ENCODE measurements around the gene ABCB10. TPM values are rescaled to one million over a fixed set of nuclear protein-coding genes. Genes with fewer than 3 reads are reported as not detected.

The ABCB10 gene
- total and polyA plus RNA-seq, 4 donors = 6.2 to 190 (median 11.5) TPM

DNA sequence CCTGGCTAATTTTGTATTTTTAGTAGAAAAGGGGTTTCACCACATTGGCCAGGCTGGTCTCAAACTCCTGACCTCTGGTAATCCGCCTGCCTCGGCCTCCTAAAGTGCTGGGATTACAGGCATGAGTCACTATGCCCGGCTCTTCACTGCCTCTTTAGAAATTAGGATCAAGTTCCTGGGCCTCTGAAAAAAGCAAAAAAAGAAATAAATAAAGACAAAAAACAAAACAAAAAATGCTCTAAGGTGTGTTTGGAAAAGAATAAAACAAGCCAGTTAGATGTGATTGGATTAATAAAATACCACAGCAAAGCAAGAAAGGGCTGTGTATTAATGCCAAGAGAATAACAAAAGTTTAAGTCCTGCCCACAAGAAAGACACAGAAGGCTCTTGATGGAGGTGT, 4.2 kb upstream of the ABCB10 start:
- H3K4me3 ChIP-seq (ENCODE audit: low read depth in 1 of 3, low read length in 3 of 3) = no peak overlapping the region
- TF ChIP-seq GABPA (IDR thresholded peaks at IDR 0.05 in 1 of 2, conservative IDR thresholded peaks at IDR 0.05 in 1 of 2) (no peak), EGR1 (IDR thresholded peaks at IDR 0.05; ENCODE audit: low read depth in 2 of 2) (no peak), YY1 (IDR thresholded peaks at IDR 0.05) (no peak), HNF4A (conservative IDR thresholded peaks at IDR 0.05) (no peak), HNF4G (IDR thresholded peaks at IDR 0.05) (no peak), FOXA2 (IDR thresholded peaks at IDR 0.05) (no peak), JUND (IDR thresholded peaks at IDR 0.05) (no peak), RAD21 (IDR thresholded peaks at IDR 0.05) (no peak), FOXA1 (IDR thresholded peaks at IDR 0.05) (no peak), NR2F2 (IDR thresholded peaks at IDR 0.05) (no peak), CTCF (IDR thresholded peaks at IDR 0.05; ENCODE audit: low read depth, low read length, missing input control) (no peak), RXRA (IDR thresholded peaks at IDR 0.05) (no peak), TAF1 (conservative IDR thresholded peaks at IDR 0.05) (no peak)
- TF ChIP-seq, protein P1, sequence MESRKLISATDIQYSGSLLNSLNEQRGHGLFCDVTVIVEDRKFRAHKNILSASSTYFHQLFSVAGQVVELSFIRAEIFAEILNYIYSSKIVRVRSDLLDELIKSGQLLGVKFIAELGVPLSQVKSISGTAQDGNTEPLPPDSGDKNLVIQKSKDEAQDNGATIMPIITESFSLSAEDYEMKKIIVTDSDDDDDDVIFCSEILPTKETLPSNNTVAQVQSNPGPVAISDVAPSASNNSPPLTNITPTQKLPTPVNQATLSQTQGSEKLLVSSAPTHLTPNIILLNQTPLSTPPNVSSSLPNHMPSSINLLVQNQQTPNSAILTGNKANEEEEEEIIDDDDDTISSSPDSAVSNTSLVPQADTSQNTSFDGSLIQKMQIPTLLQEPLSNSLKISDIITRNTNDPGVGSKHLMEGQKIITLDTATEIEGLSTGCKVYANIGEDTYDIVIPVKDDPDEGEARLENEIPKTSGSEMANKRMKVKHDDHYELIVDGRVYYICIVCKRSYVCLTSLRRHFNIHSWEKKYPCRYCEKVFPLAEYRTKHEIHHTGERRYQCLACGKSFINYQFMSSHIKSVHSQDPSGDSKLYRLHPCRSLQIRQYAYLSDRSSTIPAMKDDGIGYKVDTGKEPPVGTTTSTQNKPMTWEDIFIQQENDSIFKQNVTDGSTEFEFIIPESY (IDR thresholded peaks at IDR 0.05) = no peak
- TF ChIP-seq, protein P2, sequence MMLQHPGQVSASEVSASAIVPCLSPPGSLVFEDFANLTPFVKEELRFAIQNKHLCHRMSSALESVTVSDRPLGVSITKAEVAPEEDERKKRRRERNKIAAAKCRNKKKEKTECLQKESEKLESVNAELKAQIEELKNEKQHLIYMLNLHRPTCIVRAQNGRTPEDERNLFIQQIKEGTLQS (IDR thresholded peaks at IDR 0.05) = no peak
- TF ChIP-seq, protein P3, sequence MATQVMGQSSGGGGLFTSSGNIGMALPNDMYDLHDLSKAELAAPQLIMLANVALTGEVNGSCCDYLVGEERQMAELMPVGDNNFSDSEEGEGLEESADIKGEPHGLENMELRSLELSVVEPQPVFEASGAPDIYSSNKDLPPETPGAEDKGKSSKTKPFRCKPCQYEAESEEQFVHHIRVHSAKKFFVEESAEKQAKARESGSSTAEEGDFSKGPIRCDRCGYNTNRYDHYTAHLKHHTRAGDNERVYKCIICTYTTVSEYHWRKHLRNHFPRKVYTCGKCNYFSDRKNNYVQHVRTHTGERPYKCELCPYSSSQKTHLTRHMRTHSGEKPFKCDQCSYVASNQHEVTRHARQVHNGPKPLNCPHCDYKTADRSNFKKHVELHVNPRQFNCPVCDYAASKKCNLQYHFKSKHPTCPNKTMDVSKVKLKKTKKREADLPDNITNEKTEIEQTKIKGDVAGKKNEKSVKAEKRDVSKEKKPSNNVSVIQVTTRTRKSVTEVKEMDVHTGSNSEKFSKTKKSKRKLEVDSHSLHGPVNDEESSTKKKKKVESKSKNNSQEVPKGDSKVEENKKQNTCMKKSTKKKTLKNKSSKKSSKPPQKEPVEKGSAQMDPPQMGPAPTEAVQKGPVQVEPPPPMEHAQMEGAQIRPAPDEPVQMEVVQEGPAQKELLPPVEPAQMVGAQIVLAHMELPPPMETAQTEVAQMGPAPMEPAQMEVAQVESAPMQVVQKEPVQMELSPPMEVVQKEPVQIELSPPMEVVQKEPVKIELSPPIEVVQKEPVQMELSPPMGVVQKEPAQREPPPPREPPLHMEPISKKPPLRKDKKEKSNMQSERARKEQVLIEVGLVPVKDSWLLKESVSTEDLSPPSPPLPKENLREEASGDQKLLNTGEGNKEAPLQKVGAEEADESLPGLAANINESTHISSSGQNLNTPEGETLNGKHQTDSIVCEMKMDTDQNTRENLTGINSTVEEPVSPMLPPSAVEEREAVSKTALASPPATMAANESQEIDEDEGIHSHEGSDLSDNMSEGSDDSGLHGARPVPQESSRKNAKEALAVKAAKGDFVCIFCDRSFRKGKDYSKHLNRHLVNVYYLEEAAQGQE (IDR thresholded peaks at IDR 0.05) = no peak
- TF ChIP-seq, protein P4, sequence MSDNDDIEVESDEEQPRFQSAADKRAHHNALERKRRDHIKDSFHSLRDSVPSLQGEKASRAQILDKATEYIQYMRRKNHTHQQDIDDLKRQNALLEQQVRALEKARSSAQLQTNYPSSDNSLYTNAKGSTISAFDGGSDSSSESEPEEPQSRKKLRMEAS (IDR thresholded peaks at IDR 0.05) = no peak
- no peak for DNase-seq (ENCODE audit: low spot score)
- no peaks in the 10 kb centered on the region for H3K9me3 ChIP-seq (ENCODE audit: control insufficient read depth in 4 of 4, low read length in 3 of 4)
- 96% methylated on average over 3 of the region's 3 CpGs for WGBS
- H3K4me1 ChIP-seq (ENCODE audit: control insufficient read depth in 4 of 4, insufficient read depth in 4 of 4, low read length in 3 of 4) = peaks cover 0 to 16% (median 3%) of the 10 kb centered on the region in 4 donors
- no peaks in the 10 kb centered on the region for H3K27me3 ChIP-seq (ENCODE audit: control insufficient read depth in 4 of 4, insufficient read depth in 4 of 4, low read length in 3 of 4)
- no peak overlapping the region for H3K9ac ChIP-seq (ENCODE audit: low read depth in 1 of 2, low read length in 2 of 2)
- no peaks in the 10 kb centered on the region for H3K36me3 ChIP-seq (ENCODE audit: control insufficient read depth in 4 of 4, insufficient read depth in 3 of 4, low read depth in 1 of 4, low read length in 3 of 4)
- H3K27ac ChIP-seq (ENCODE audit: low read depth in 1 of 2, low read length in 2 of 2) = no peak overlapping the region
